ENCODE results near the gene AP1S3. TPM values are rescaled to one million over a fixed set of nuclear protein-coding genes. Genes with fewer than 3 reads are reported as not detected.

Gene AP1S3
- total and polyA plus RNA-seq, 2 of the 4 experiments (the other 2 are of a cell fraction), result 2.5 to 4.1 TPM

GRCh38 chr2:223731503-223731902, 105.9 kb downstream of the AP1S3 start:
- H4K20me1 ChIP-seq (ENCODE audit: insufficient read depth, low read length), result no peaks in the 10 kb centered on the region
- H3K9ac ChIP-seq (ENCODE audit: low read depth, low read length), result no peak overlapping the region
- no peak overlapping the region for H4K5ac ChIP-seq (ENCODE audit: low read depth, low read length)
- no peak overlapping the region for H3K23ac ChIP-seq (ENCODE audit: low read depth, low read length)
- no peak overlapping the region for H2AK5ac ChIP-seq (ENCODE audit: low read depth, low read length)
- no peak overlapping the region for H2AFZ ChIP-seq (replicated peaks; ENCODE audit: low read length, poor library complexity)
- ChIA-PET POLR2A (ENCODE audit: unreplicated experiment) (no interaction called here), CTCF (interaction anchor here (0.5 kb wide), 2 partner anchors 57 to 210 kb away, joined by 3 to 5 read pairs; no protein-coding TSS in a partner anchor)
- DNase-seq (no peak), ATAC-seq (ENCODE audit: low read depth) (no peak)
- no peak overlapping the region for H2BK15ac ChIP-seq (ENCODE audit: low read depth, low read length)
- H3K18ac ChIP-seq (ENCODE audit: low read depth, low read length), result no peak overlapping the region
- H3K56ac ChIP-seq (ENCODE audit: extremely low read depth, insufficient read depth, low read length), result no peak overlapping the region
- H2AK9ac ChIP-seq (replicated peaks; ENCODE audit: low read depth, low read length, poor library complexity), result no peak overlapping the region
- H4K8ac ChIP-seq (ENCODE audit: low read depth in 2 of 2, low read length in 2 of 2), result no peak overlapping the region
- H2BK5ac ChIP-seq (ENCODE audit: low read depth, low read length, poor library complexity, severe bottlenecking), result no peak overlapping the region
- no peak overlapping the region for H3K14ac ChIP-seq (replicated peaks; ENCODE audit: low read depth, low read length)
- H3K36me3 ChIP-seq (ENCODE audit: control insufficient read depth, insufficient read depth, low read length), result no peaks in the 10 kb centered on the region
- H3K4ac ChIP-seq (ENCODE audit: low read depth, low read length), result no peak overlapping the region
- H3K4me1 ChIP-seq (ENCODE audit: control insufficient read depth, insufficient read depth, low read length), result peaks cover 16% of the 10 kb centered on the region
- H3K9me3 ChIP-seq (ENCODE audit: control insufficient read depth, insufficient read depth, low read length), result peaks cover 3% of the 10 kb centered on the region; the same call in 1 of the 2 replicates
- H3K4me3 ChIP-seq (ENCODE audit: insufficient read depth, low read depth, low read length), result no peak overlapping the region
- no peak overlapping the region for H2BK20ac ChIP-seq (ENCODE audit: low read depth, low read length)
- no peak overlapping the region for H4K91ac ChIP-seq (ENCODE audit: insufficient read depth, low read depth, low read length)
- H3K27ac ChIP-seq (ENCODE audit: insufficient read depth, low read length), result no peak overlapping the region
- no peak overlapping the region for H2BK120ac ChIP-seq (ENCODE audit: low read depth, low read length)
- H3K79me1 ChIP-seq (ENCODE audit: low read depth in 1 of 2, low read length in 2 of 2), result no peaks in the 10 kb centered on the region
- TF ChIP-seq FOS (IDR thresholded peaks at IDR 0.05; ENCODE audit: low read depth, low read length) (no peak), RFX5 (IDR thresholded peaks at IDR 0.05; ENCODE audit: low read depth, low read length) (no peak), CHD1 (IDR thresholded peaks at IDR 0.05; ENCODE audit: low read depth, low read length) (no peak), POLR2A (IDR thresholded peaks at IDR 0.05; ENCODE audit: low read depth, low read length) (no peak)
- no TSS peak for BruUV-seq (replicated peaks)
- intact Hi-C loops (cut with micrococcal nuclease), result no loop called here
- H3K4me2 ChIP-seq (ENCODE audit: low read depth, low read length), result no peak overlapping the region
- in situ Hi-C loops (cut with MboI; ENCODE audit: low sequenced_read_pairs), result no loop called here
- dilution Hi-C loops (cut with HindIII; ENCODE audit: low sequenced_read_pairs, unreplicated experiment), result no loop called here
- WGBS, 2 experiments (ENCODE audit: extremely low coverage in 2 of 2, insufficient read length in 1 of 2), result 100% methylated on average over 1 of the region's 2 CpGs; no CpG with 5 or more reads in 1 of the 2 experiments
- no peaks in the 10 kb centered on the region for H3K9me1 ChIP-seq (ENCODE audit: insufficient read depth, low read length)
- H3K27me3 ChIP-seq (ENCODE audit: control insufficient read depth, insufficient read depth, low read length), result no peaks in the 10 kb centered on the region

Measured in IMR-90 (cell line).